AML-193 (cell line): ENCODE data around the gene VSNL1.

ENCODE experiments used
- DNase-seq, 2 experiments: peaks; one replicate each; lab custom pipeline; 2025; lab: John Stamatoyannopoulos, UW

VSNL1 gene

DNA sequence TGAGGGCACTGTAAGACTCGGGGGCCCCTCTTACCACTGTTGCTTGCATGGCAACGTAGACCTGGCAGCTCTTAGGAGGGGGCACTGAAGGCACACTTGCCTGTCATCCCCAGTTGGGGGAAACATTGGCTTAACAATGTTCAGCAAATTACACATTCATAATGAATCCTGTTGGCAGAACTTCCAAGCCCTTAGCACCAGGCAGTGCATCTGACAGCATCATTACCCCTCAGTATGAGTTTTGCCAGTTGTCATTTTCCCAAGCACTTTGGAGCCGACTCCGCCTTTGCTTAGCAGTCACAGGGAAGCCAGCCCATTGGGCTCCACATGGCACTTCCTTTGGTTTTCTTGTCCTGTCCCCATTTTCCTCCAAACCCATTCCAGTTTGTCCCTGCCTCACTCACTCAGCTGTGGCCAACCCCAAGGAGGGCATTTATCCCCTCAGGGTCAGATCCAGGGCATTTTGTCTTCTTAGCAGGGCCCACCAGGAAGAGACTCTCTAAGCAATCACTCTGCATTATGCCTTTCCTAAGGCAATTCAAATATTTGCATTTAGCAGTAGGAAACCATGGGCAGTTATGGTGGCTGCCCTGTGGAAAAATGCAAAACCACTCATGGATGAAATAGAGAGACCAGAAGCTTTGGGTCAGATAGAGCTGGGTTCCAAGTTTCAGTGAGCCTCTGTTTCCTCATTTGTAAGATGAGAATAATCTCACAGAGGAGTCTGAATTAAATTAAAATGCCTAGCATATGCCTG is 73.9 kb downstream of the VSNL1 start:
- no peak for DNase-seq

DNA sequence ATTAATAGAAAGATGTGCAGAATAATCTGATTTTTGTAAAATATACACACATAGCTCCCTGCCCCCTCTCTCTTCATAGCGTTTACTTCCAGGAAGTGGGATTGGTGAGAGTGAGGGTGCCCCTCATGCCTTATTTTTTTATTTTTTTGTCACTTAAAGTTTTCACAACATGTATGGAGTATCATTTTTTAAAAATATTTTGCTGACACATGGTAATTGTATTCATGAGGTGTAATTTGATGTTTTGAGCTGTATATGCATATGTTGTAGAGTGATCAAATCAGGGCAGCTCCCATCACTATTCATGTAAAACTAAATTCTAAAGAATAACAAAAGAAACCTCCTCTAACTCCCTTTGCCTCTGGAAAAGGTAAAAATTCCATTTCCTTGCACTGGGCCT is 74.7 kb downstream of the VSNL1 start:
- DNase-seq = no peak

DNA sequence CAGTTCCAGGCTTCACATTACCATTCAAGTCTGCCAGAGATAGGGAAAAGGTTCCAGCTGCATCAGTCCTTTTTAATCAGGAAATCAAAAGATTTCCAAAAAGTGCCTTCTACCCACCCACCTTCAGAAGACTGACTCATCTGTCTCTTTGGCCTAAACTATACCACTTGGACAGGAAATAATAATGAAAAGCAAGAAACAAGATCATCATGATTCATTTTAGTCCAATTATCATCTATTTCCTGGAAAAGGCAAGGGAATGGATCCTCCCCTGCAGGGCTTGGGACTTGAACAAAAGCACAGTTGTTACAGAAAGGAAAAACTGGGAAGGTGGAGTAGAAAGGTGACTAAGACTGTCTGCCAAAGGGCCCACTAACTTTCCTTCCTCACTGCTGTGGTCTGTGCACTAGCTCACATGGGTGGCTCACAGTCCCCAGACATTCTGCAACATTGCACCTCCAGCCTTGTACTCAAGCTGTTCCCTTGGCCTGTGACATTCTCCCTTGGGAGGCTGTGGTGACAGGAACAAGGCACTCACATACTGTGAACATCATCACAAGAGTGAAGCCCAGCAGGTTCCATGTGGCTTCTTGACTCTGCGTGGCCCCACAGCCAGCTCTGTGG is 75.3 kb downstream of the VSNL1 start:
- DNase-seq = no peak

DNA sequence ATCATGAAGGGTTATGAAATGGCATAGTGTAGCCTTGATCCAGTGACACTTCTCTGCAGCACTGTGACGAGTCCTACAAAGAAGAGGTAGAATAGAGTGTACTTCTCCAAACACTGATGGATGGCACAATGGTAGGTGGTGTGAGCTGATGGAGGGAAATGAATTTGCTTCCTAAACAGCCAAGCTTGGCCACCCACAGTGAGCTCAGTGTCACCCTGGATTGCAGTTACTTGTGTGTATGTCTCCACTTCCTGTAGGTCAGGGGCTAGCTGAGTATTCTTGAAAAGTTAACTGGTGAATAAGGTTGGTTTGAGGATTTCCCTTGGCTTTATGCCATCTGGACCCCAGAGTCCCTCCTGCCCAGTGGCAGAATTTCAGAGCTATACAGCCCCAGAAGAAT is 75.9 kb downstream of the VSNL1 start:
- DNase-seq = no peak

DNA sequence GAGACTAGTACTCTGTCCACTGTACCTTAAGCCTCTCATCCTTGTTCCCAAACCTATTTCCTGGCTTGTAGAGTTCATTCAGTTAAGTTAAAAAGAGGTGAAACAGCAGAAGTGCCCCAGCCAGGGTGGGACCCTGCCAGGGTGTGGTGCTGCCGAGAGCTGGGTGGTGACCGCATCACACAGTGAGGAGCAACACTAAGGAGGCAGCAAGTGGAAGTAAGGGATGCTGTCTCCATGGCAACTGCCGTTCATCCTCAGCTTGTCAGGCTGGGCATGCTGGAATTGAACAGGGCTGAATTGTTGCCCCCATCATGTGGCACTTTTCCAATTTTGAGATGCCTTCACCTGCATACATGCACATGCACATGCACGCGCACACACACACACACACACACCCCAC is 77.0 kb downstream of the VSNL1 start:
- DNase-seq = no peak

DNA sequence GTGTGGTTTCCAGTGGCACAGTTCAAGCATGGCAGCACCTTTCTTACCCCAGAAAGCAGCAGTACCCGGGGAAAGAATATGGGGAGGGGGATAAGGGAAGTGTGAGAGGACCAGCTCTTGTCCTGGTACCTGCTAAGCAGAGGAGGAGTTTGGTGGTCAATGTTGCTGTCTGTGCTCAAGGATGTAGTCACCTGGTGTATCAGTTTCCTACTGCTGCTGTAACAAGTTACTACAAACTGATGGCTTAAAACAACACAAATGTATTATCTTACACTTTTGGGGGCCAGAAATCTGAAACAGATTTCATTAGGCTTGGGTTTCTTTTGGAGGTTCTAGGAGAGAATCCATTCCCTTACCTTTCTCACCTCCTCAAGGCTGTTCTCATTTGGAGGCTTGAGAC is 77.5 kb downstream of the VSNL1 start:
- DNase-seq = no peak

DNA sequence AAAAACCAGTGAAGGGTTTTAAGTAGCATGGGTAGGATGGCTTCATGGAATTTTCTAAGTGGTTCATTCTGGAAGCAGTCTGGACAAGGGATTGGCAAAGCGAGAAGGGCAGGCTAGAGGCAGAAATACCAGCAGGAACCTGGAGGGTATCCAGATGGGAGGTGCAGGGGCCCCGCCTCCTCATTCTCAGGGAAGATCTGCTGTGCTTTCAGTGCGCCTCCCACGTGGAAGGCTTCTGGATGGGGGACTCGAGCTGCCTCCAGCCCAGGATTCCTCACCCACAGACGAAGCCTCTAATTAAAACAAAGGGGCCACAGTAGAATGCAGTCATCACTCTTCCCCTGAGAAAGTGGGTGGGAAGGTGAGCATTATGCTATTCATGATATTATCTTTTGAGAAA is 79.8 kb downstream of the VSNL1 start:
- DNase-seq = no peak

DNA sequence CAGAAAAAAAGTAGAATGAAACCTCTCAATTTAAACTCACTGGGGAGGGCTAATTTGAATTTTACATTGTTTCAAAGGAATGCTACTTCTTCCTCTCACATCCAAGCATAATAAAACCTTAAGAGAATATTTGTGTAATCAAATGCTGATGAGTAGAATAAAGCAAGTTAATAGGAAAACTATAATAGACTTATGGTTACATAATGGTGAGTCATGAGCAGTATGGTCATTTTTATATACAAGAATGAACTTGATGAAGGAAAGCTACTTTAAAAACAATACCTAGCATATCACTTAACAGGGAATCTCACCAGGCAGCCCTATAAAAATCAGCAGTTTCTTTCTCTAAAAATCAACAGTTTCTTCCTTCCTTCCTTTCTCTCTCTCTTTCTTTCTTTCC is 80.3 kb downstream of the VSNL1 start:
- DNase-seq = no peak

DNA sequence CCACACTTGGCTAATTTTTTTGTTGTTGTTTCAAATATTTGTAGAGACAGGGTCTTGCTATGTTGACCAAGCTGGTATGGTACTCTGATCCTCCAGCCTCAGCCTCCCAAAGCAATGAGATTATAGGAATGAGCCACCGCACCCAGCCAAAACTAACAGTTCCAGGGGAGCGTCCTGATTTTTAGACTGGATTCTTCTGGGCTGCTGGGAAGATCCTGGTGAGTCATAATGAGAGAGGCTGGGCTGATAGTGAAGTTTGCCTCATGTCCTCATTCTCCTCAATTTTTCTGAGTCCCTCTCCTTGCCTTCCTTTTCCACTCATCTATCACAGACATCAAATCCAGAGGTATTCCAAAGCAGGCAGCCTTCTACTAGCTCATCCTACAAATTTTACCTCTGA is 81.3 kb downstream of the VSNL1 start:
- no peak for DNase-seq

DNA sequence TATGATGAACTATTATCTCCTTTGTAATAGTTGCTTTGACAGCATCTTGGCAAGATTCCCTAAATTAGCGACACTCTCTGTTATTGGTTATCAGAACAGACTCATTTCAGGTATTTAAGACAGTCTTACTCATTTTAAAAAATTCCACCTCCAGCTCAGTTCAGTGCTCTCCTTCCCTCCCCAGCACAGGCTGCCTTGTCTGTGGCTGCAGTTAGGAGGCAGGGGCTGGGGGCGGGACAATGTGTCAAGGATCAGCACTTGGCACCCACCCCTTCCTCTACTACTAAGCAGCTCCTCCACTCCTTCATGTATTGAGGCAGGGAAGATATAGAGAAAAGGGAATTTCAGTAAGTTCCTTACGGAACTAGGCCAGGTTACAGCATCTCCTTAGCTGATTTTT is 85.0 kb downstream of the VSNL1 start:
- DNase-seq = no peak

DNA sequence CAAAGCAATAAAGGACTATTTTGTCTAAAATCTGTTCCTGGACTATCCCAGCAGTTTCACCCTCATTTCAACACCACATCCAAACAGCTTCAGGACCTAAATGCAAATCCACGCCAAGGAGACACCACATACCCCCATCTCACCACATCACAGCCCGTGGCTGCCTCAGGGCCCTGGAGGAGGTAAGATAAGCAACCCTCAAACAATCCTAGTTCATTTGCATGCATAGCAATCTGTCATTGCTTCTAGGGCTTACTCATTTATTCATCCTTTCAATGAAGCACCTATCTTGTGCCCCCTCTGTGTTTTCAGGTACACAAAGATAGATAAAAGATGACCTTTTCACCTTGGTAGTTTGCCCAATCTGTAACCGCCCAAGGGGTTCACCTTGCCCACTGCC is 86.5 kb downstream of the VSNL1 start:
- no peak for DNase-seq

DNA sequence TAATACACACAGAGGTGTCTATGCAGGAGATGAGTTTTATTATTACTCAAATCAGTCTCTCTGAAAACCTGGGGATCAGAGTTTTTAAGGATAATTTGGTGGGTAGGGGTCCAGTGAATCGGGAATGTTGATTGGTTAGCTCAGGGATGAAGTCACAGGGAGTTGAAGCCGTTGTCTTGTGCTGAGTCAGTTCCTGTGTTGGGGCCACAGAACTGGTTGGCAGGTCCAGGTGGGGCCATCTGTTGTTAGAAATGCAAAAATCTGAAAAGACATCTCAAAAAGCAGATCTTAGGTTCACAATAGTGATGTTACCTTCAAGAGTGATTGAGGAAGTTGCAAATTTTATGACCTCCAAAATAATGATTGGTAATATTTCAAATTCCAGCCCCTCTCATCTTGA is 86.9 kb downstream of the VSNL1 start:
- no peak for DNase-seq

DNA sequence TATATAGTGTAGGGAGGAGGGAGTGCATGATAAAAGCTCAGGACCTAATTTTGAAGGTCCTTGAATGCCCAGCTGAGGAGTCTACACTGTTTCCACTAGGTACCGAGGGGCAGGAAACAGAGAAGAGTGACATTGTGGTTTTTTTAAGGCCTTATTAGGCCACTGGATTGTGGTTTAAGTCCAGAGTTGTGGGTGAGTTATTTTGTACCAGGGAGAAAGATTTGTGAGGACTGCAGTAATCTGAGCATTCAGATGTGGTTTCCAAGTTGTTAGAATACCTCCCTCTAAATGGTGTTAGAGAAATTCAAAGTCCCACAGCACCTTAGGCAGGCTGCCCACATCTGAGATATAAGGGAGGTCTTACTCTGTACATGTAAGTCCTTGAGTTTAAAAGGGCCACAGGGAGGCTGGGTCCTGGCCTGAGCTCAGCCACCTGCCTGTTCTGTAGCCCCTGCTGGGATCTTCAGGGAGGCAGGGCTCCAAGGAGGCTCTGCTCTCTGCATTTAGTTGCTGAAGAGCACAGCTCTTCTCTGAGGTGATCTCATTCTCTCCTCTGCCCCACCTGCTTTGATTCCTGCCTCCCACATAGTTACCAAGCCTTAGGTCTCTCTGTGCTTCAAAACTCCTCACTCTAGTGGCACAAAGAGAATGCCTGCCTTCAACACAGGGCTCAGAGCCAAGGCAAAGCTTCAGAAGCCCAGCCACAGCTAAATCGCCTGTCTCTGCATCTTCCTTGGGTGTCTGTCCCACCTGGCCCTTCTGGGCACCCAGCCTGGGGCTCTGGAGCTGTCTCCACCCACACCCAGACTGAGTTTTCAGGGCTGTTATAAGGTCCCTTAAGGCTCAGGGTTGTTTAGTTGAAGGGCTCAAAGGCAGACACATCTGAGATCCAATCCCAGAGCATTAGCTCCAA is 88.1 kb downstream of the VSNL1 start:
- no peak for DNase-seq

DNA sequence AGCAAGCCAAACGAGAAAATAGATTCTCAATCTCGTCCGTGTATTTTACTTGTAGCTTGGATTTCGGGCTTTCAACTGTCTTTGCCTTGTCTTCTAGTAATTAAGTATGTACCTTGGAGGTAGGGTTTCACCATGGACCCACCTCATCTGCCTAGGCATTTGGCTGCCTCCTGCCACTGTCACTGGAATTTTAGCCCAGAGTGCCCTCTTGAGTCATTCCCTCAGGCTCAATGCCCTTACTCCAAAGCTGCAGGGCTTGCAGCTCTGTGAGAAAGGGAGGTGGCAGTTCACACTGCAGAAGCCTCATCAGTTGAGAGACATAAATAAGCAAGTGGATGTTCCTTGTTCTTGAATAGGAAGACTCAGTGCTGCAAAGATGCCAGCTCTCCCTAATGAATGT is 89.6 kb downstream of the VSNL1 start:
- DNase-seq = no peak

DNA sequence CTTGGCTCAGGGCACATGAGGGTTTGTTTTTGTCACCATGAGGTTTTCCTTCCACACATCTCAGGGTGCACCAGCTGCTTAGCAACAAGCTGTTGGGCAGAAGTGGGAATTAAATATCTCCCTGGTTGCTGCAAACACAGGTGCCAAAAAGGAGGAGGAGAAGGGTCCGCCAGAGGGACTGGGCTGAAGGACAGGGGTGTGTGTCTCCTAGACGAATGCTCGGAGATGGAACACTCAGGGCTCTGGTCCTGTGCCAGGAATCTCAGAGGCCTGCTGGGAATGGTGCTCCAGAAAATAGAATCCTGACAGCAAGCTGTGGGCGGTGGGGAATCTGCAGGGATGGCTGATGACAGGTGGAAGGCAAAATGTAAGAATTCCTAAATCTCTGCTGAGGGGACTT is 94.5 kb downstream of the VSNL1 start:
- DNase-seq = no peak

DNA sequence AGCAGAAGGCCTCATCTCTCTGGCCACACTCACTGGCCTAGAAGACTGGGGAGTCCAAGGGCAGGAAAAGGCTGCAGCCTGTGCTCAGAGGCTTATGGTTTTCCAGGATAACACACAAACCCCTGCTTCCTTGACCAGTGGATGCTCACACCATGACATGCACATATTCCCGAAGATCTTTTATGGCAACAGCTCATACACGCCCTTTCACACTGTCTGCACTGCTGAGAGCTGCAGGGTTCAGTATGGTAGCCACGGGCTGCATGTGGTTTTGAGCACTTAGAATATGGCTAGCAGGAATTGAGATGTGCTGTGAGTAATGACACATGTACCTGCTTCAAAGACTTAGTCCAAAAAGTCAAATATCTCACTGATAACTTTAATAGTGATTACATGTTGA is 95.8 kb downstream of the VSNL1 start:
- no peak for DNase-seq

DNA sequence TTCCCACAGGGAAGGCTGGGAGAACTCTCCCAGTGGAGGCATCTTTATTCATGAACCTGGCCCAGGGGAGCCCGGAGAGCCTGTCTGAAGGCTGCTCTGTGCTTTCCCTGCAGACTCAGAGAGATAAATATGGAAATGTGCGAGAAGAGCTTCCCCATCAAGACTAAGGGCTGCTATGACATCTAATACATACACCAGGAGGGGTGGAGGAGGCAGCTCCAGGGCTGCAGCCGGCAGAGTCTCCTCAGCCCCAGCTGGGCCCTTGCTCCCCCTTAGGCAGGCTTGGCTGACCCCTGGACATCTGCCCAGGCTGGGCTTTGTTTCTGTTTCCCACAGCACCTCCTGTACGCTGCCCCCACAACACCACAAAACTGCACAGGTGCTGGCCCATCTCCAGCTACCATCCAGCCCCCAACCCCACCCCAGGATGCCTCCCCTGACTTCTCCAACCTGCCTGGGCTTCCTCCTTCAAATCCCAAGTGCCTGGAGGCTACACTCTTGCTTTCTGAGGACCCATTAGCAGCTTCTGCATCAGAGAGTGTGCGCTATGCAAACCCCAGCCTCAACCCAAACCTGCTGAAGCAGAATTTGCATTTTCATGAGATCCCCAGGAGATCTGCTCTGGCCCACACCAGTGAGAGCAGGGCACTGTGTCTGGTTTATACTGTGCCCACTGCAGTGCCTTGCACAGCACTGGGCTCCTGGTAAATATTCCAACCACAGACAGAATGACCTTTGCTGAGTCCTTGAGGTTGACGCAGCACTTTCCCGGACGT is 96.8 kb downstream of the VSNL1 start:
- DNase-seq = no peak

DNA sequence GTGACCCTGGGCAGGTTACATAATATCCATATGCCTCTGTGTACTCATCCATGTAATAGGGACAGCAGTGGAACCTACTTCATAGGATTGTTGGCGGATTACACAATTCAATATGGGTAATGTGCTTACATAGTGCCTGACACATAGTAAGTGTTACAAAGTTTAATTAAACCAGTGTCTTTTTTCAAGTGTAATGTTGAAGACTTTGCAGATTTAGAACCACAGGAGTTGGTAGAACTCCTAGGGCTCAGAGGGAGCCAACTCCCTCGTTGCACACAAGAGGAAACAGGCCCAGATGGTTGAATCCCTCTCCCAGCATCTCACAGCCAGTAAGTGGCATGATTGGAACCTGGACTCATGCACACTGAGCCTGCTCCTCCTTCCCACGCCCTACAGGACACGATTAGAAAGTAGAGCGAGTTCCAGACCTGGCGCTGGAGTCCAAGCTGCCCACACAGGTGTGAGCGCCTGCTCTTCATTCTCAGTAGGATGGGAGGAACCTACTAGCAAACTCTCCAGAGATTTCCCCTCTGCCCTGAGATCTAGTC is 97.8 kb downstream of the VSNL1 start:
- no peak for DNase-seq

DNA sequence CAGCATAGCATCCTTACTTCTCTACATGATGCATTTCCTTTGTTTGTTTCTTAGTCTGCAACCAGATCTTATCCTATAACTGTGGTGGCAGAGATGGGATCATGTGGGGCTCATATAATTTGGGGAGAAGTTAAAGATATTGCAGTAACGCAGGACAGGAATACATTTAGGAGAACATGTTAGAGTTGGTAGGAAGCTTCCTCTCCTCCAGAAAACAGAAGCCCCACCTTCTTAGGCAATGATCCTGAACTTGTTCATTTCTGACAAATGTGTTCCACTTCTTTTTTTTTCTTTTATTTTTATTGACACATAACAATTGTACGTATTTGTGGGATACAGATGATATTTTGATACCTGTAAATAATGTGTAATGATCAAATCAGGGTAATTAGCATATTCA is 99.9 kb downstream of the VSNL1 start:
- no peak for DNase-seq

DNA sequence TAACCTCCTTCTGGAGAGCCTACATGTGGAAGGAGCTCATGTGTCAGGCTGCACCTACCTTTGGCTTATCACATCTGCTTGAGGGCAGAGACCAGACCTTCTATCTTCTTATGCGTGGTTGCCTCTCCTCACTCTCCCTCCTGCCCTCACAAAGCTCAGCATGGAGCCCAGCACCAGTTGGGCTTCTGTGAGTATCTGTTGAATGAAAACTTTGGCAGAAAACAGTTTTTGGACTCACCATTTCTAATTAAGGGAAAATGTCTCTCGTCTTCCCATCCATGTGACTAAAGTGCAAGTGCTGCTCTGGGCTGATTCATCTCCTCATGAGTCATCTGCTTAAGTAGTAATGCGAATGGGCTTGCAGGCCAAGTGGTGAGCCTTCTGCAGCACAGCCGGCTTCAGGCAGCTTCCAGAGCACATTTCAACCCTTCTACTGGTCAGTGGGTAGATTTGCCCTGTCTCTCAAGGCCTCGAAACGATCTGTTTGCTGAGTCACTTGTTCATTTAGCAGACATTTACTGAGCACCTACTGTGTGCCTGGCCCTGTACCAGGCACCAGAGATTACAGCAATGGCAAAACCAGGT is 102.6 kb downstream of the VSNL1 start:
- no peak for DNase-seq

DNA sequence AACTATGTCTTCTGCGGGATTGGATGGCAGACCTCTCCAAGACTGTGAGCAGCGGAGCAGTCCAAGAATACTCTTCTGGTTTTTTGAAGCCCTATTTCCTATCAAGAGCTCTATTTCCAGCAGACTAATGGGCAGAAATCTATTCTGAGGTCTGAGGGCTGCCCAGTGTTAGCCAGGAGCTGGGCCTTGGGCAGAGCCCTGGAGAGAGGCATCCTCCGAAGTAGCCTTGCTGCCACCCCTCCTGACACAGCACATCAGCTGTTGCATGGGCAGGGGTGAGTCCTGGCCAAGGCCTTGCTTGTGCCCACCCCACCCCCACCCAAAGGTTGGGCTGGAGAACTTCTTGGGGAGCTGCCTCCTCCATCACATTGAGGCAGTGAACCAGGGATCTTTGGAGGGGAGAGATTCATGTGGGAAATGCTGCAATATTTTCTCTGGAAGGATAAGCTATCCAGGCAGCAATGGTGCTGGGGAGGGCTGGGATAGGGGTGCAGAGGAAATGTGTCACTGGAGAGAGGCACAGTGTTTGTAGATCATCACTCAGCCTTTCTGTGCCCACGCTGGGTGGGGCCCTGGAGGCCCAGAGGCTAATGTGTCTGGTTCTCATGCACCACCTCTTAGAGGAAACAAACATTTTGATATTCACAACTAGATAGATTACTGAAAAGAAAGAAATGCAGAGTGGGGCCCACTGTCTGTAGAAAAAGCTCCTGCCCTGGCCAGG is 104.7 kb downstream of the VSNL1 start:
- no peak for DNase-seq
